ENCODE data around the gene SPPL2B.

Gene SPPL2B

DNA sequence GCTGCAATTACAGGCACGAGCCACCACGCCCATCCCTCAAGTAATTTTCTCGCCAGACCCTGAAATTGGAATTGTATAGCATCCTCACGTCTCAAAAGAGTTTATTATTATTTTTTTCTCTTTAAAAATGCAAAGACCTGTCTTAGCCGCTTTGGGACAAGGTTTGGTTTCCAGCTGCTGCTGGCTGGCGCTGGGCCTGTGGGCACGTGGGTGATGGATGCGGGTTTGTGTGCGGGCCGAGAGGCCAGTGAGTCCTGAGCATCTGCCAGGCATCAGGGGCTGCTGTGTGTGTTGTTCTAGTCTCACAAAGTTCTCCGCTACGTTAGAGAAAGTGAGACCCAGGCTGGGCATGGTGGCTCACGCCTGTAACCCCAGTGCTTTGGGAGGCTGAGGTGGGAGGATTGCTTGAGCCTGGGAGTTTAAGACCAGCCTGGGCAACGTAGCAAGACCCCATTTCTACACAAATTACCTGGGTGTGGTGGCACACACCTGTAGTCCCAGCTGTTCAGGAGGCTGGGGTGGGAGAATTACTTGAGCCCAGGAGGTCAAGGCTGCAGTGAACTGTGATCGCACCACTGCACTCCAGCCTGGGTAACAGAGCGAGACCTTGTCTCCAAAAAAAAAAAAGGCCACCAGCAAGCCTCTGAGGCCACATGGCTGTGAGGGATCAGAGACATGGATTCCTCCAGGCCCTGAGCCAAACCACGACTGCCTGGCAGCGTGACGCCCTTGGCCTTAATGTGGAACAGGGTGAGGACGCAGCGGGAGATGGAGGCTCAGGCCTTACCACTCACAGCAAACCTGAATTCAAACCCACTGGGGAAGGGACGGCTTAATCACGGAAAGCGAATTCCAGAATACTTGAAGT, 26.9 kb downstream of the SPPL2B start:
- DNase-seq (ENCODE audit: low read depth), result no peak

DNA sequence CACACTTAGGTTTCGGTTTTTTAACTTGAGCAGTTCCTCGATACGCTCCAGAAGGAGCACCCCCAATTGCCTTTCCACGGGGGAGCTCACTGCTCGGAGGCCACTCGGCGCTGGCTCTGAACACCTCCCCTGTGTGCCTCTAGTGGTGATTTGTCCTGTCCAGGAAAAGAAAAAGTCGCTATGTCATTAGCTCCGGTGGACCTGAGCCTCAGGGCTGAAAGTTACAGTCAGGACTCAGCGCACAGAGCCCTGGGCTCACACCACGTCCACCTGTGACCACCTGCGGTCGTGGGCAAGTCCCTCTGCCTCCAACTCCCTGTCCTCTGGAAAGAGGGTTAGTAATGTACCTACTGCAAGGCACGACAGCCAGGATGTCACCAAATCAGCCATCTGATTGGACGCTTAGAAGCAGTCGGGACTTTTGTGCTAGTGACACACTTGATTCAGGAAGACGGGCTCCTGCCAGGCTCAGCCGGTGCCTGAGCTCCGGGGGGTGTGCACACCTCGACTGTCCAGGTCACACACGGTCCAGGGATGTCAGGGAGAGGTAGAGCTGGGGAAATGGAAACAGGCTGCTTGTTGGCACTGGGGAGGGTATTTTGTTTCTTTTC, 27.7 kb downstream of the SPPL2B start:
- DNase-seq (ENCODE audit: low read depth), result no peak

- no peak for DNase-seq (ENCODE audit: low read depth)
Measured at GRCh38 chr19:2357279-2358206, 29.1 kb downstream of the SPPL2B start.

DNA sequence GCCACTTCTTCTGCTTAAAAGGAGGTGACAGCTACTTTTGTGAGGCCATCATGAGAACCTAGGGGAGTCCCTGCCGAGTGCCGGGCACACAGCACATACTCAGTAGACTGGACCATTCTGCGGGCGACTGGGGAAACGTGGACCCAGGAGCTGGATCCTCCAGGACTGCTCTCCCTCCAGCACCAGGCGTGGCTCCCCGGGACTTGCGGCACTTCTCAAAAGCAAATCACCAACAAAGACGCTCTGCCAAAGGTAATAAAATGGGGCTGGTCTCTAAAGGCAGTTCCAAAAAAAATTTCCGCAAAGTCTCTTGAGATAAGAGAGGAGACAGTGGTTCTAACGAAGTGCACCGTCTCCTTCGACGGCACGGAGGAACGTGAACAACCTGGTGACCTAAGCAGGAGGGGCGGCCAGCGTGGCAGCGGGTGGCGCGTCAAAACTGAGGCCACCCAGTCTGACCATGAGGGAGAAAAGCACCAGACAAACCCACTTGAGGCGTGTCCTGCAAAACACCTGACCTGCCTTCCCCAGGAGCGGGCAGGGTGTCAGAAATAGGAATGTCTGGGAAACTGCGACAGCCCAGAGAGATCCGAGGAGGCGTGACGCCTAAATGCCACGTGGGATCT, 30.2 kb downstream of the SPPL2B start:
- DNase-seq (ENCODE audit: low read depth), result no peak

GRCh38 chr19:2359992-2360685, 31.7 kb downstream of the SPPL2B start, which contains the start of gene TMPRSS9:
TMPRSS9 (plus strand) TSS chr19:2360265; CDS start chr19:2389786, 29,521 bp downstream.
- DNase-seq (ENCODE audit: low read depth), result no peak

- DNase-seq (ENCODE audit: low read depth), result no peak
Measured at GRCh38 chr19:2360833-2361232, 32.3 kb downstream of the SPPL2B start.

- DNase-seq (ENCODE audit: low read depth), result no peak
Measured at GRCh38 chr19:2361246-2362045, 33.0 kb downstream of the SPPL2B start.

DNA sequence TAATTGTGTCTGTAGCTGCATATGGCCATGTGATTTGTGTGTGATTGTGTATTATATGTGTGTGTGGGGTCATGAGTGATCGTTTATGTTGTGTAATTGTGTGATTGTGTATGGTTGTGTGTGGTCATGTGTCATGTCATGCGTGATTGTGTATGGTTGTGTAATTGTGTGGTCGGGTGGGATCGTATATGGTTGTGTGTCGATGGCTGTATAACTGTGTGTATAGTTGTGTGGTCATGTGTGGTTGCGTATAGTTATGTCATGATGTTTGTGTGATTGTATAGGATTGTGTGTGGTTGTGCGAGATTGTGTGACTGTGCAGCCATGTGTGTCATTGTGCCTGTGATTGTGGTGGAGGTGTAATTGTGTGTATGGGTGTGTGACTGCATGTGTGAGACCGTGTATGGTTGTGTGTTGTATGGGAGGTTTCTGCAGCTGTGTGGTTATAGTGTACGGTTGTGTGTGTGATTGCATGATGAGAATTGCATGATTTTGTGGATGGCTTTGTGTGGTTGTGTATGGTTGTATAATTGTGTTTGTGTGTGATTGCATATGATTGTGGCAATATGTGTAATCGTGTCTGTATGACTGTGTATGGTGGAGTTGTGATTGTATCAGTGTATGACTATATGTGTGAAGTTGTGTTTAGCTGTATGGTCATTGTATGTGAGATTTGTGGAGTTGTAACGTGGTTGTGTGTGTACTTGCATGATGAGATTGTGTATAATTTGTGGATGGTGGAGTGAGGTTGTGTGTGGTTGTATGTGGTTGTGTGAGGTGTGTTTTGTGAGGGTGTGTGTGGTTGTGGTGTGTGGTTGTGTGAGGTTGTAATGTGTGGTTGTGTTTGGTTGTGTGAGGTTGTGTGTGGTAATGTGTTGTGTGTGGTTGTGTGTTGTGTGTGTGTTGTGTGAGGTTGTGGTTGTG, 33.8 kb downstream of the SPPL2B start:
- no peak for DNase-seq (ENCODE audit: low read depth)

GRCh38 chr19:2362970-2363300, 34.5 kb downstream of the SPPL2B start:
- no peak for DNase-seq (ENCODE audit: low read depth)

GRCh38 chr19:2363419-2363818, 34.9 kb downstream of the SPPL2B start:
- no peak for DNase-seq (ENCODE audit: low read depth)

DNA sequence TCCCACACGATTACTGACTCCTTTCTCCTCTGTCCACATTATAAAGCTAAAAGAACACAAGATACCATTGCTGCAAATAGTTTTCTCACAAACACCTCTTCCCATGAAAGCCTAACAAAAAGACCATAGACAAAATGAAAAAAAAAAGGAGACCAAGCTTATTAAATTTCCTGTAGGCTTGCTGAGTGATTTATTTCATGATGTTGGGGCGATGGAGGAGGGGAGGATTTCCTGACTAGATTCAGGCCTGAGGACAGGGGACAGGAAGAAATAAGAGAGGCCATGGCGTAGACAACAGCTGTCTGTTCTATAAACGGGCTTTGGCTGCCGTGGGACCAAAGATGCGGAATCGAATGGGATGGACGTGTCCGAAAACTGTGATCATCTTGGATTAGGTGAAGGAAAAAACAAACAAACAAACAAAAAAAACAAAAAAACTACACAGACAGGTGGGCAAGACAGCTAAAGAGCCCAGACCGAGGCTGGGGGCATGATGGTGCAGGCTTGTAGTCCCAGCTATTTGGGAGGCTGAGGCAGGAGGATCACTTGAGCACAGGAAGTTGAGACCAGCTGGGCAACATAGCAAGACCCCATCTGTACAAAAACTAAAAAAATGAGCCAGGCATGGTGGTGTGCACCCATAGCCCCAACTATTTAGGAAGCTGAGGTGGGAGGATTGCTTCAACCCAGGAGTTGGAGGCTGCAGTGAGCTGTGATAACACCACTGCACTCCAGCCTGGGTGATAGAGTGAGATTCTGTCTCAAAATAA, 36.9 kb downstream of the SPPL2B start:
- no peak for DNase-seq (ENCODE audit: low read depth)

GRCh38 chr19:2371656-2372055, 43.2 kb downstream of the SPPL2B start:
- DNase-seq (ENCODE audit: low read depth), result no peak

DNA sequence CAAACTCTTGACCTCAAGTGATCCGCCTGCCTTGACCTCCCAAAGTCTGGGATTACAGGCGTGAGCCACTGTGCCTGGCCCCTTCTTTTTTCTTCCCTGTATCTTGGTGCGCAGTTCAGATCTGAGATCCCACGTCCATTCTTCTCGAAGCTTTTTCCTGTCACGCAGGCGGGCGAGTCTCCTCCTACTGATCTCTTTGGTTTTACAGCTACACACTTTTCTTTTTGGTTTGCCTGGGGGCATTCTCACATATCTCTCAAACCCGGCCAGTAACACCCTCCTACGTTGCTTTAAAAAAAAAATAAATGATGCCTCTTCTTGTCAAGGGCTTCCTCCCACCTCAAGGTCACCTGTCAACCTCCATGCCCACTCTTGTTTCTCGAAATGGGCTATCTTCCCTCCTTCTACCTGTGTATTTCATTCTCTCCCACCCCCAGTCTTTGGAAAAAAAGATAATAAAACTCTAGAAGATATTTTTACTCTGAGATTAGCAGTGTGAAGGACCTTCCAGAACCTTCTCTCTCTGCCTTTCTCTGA, 43.7 kb downstream of the SPPL2B start:
- no peak for DNase-seq (ENCODE audit: low read depth)

DNA sequence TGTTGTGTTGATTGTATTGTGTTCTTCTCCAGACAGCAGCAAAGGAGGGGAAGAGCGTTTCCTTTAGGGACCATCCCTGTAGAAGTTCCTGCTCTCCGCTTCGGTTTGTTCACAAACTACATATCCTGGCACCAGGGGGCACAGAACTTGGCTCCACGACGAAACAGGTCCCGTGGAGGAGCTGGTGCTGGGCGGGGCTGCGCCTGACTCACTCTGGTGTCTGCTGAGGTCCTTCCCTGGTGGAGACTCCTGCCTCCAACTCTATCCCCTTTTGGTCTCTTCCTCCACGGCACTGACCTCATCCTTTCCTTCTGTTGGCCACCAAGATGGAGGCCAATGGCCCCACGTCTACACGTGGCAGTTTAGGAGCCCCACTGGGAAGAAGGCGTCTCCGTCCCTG, 46.3 kb downstream of the SPPL2B start:
- no peak for DNase-seq (ENCODE audit: low read depth)

GRCh38 chr19:2375353-2376121, 47.1 kb downstream of the SPPL2B start:
- DNase-seq (ENCODE audit: low read depth), result no peak

DNA sequence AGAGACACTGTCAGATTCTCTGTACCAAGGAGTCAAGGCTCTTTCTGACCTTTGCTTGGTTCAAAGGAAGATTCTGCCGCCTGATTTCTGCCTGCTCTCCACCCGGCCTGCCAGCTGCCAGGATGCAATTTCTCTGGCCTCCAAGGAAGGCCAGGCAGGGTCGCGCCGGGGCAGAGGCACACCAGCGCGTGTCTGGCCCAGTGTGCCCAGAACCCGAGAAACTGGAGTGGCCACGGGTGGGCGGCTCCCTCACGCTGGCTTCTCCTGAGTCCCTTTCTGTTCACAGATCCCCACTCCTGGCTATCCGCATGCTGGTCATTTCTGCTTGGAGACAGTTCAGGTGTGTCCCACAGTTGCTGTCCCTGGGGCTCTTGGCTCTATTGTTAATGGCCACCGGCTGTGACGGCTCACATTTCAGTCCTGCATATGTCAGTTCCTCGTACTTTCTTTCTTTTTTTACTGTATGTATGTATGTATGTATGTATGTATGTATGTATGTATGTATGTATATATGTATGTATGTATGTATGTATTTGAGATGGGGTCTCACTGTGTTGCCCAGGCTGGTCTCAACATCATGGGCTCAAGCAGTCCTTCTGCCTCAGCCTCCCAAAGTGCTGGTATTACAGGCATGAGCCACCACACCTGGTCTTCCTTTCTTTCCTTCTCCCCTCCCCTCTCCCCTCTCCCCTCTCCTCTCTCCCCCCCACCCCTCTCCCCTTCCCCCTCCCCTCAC, 48.5 kb downstream of the SPPL2B start:
- no peak for DNase-seq (ENCODE audit: low read depth)

GRCh38 chr19:2380567-2380966, 52.1 kb downstream of the SPPL2B start:
- DNase-seq (ENCODE audit: low read depth), result no peak
